ENCODE measurements around the gene P3H4.

- no peak for TF ChIP-seq CTCF (IDR thresholded peaks at IDR 0.05)
- TF ChIP-seq POLR2A (IDR thresholded peaks at IDR 0.05) = no peak
Measured at GRCh38 chr17:41797377-41797776, 14.4 kb downstream of the P3H4 start.

Data from thyroid gland (tissue), 4 donors.